Activated CD4-positive, alpha-beta T cell treated with anti-CD3 and anti-CD28 coated beads, Interleukin-2, Interleukin-6, amounts not matched to agents 100 ng/mL and 50 ng/mL, durations not matched to agents 16 hours and 8 hours (primary cell): ENCODE data around the gene NIM1K.
"Not testable (repeated sequence)": the region's sequence is repeated elsewhere in the genome, so short reads cannot be mapped to it uniquely, and the experiment has no call there.

Experiments used
- DNase-seq: peaks from one replicate; pipeline ENCODE4 v3.0.0-alpha.2; 2020

Gene NIM1K

GRCh38 chr5:43316421-43316820 lies 124.4 kb downstream of the NIM1K start:
- DNase-seq = no peak

GRCh38 chr5:43320846-43321245 lies 128.8 kb downstream of the NIM1K start:
- no peak for DNase-seq

GRCh38 chr5:43323488-43323887 lies 131.5 kb downstream of the NIM1K start:
- not testable (repeated sequence) for DNase-seq

GRCh38 chr5:43325624-43326023 lies 133.6 kb downstream of the NIM1K start:
- not testable (repeated sequence) for DNase-seq
